Measurements from ENCODE around the gene HAO2.
"Not testable (repeated sequence)": the region's sequence is repeated elsewhere in the genome, so short reads cannot be mapped to it uniquely, and the experiment has no call there.

HAO2 gene

DNA sequence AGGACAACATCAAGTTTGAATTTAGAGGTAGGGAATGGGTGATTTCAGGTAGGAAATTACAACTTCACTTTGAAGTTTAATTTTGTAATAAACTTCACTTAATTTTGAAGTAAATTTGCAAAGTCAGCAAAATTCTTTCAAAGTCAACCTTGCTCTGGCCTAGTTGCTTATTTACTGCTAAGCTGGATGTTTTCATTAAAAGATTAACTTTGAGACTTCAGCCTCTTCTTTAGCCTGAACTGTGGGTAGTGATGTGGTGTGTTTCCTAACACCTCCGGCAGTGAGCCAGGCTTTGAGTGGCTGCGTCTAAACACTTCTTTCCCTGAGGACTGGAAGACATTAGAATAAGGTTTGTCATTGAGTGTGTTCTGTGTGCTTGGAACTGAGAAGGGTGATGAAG lies at the start of gene HAO2:
Gene HAO2, plus strand, starts transcription at position 232 of the 400 bp plus-strand sequence. CDS start 12,301 bp downstream, outside the sequence.
- DNase-seq (ENCODE audit: low spot score), result no peak

DNA sequence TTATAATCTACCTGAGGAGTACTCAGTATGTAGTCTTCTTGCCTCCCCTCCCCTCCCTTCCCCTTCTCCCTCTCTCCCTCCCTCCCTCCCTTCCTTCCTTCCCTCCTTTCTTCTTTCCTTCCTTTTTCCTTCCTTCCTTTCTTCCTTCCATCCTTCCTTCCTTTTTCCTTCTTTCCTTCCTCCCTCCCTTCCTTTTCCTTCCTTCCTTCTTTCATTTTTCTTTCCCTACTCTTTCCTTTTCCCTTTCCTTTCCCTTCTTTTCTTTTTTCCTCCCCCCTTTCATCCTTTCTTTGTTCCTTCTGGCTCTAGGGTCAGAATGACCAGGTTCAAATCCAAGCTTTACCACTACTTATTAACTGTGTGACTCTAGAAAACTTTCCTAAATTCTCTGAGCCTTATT lies 48.5 kb upstream of the HAO2 start:
- DNase-seq (ENCODE audit: low spot score), result no peak

DNA sequence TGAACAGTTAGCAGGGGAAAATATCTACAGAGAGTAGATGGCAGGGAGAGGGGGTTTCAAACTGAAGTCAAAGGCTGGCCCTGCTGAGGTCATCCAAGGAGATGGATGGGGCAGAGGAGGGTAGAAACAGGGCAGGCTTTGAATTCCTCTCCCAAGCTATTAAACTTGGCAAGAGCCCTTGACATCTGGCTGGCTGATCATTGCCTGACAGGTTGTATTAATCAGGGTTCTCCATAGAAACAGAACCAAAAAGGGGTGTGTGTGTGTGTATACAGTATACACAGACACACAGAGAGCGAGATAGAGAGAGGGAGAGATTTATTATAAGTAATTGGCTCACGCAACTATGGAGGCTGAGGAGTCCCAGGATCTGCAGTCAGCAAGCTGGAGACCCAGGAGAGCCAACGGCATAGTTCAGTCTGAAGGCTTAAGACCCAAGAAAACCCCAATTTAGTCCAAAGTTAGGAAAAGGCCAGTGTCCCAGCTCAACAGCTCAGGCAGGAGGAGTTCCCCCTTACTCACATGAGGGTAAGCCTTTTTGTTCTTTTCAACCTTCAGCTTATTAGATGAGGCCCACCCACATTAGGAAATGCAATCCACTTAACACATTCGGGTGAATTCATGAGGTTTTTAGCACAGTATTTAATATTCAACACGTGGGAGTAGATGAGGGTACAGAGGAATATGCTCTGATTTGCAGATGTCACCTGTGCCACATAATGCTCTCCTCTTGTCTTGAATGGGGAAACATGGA lies 46.7 kb upstream of the HAO2 start:
- no peak for DNase-seq (ENCODE audit: low spot score)

DNA sequence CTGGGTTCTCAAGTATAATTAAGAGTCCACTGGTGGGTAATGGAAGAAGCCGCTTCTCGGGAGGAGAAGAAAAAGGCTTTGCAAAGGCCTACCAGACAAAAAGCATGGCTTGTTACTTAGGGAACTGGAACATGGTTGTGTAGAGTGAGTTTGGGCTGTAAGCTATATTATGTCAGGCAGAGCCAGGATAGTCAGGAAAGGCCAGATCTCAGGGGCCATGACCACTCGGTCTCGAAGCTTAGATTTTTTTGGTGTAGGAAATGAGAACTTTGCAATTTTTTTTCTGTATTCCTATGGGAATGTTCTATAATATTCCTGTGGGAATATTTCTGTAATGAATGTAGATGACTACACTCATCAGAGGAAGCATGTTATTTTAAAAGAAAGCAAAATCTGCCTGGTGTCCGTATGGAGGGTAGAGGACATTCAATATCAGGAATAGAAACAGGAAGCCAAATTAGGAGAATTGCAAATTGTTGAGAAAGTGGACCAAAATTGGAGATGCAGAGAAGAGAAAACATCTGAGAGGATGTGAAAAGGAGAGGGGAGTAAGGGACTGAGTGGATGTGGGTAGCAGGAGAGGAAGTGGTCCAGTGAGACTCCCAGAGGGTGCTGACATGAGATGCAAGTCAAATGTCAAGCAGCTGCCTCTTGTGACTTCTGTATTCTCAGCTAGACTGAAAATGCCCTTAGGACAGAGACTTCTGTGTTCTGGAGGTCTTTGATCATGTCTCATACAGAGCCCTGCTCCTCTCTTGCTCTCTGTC lies 45.2 kb upstream of the HAO2 start:
- DNase-seq (ENCODE audit: low spot score), result no peak

DNA sequence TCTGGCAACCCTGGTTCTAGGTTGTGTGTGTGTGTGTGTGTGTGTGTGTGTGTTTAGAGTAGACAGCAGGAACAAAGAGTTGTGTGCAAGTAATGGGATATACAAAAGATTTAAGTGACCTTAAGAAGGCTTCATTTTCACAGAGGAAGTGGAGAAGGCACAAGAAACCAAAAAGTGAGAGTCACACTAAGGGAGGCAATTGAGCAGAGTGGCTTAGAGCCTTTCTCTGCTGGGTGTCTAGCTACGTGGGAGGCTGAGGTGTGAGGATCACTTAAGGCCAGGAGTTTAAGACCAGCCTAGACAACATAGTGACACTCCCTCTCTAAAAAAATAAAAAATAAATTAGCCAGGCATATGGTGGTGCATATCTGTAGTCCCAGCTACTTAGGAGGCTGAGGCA lies 44.4 kb upstream of the HAO2 start:
- no peak for DNase-seq (ENCODE audit: low spot score)

DNA sequence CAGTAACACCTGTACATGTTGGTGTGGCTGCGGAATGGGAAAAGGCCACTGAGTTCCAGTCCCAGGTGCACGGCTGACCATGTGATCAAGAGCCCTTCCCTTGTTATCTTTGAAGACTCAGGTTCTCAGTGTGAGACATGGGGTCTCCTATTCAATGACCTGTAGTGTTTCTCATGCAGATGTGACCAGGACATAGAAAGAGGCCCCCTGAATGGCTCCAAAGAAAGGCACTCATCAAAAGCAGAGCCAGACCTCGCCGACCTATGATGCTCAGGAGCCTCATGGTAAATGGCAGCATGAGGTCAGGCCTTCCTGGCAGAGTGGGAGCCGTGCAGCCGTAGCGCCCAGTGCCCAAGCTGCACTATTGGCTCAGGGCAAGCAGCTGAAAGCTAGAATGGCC lies 42.3 kb upstream of the HAO2 start:
- DNase-seq (ENCODE audit: low spot score), result no peak

DNA sequence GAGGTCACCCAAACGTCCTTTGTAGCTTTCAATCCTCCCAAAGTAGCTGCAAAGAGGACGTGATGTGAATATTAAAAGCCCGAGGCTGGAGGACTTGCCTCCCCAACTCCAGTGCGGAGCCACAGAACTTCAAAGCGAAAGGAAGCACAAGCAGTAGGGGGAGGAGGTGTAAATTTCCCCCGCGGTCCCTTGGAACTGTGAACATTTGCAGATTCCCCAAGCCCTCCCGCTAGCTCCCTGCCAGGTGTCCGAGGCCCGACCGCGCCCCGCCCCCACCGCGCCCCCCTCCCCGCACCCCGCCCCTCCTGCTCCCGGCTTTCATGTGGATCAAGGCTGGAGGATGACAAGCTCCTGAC lies 41.5 kb upstream of the HAO2 start:
- DNase-seq (ENCODE audit: low spot score), result no peak

DNA sequence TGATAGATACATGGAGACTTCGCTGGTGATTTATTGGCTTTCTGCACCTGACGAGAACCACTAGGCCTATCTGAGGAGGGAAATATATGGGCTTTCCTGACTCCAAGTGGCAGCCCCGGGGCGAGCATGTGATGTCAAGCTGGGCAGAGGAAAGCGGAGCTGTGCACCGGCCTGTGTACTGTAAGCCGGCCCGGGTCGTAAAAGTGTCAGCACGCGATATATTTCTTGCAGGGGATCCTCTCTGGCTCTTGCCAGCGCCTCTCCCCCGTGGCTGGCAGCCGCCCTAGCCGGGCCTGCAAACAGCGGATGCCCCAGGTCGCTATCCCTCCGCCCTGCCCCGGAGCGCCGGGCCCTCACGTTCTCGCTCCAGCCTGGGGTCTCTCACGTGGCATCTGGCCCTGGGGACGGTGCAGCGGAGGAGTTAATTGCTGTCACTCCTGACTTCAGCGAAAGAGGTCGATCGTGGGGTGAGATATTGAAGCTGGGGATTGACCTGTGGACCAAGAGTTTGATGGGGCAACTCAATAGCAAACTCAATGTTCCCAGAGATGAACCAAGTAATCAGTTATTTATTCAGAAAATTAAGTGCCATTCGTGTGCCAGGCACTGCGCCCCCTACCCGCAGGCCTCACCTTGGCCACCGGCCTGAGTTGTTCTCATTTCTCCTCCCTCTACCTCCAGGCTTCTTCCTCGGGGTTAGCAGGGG lies 41.0 kb upstream of the HAO2 start:
- peak; percentile 63 for DNase-seq (ENCODE audit: low spot score)

DNA sequence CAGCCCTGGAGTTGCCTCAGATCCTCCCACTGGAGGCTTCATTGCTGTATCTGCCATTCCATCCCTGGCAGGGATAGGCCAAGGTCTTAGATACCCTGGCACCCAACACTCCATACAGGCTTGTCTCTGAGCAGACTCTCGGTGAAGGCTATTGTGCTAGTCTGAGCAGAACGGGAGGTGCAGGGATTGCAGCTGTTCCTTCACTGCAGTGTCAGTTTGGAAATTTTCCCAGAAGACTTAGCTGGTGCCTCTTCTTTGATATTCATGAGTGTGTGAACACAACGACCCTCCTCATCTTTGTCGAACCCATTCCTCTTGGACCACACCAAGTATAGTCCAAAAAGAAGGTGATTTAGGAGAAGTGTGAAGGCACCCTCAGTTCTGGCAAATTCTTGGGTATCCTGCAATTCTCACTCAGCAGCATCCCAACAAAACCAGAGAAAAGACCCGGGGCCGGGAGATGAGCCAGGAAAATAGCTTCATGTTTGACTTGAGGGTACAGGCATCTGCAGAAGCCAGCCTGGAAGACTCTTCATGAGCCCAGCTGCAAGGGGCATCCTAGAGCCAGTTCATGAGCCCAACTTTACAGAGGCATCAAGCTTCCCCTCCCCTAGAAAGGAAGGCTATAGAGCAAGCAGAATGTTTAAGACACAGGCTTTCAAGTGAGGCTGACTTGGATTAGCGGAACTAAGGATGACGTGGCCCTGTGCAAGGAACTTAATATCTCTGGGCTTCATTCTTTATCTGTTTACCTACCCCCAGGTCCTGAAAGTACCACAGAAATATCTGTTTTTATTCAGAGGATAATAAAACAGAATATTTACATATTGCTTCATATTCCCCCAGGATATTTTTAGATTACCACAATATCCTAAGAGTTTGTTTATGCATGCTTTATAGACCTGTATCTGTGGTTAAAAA lies 38.8 kb upstream of the HAO2 start:
- DNase-seq (ENCODE audit: low spot score), result no peak

DNA sequence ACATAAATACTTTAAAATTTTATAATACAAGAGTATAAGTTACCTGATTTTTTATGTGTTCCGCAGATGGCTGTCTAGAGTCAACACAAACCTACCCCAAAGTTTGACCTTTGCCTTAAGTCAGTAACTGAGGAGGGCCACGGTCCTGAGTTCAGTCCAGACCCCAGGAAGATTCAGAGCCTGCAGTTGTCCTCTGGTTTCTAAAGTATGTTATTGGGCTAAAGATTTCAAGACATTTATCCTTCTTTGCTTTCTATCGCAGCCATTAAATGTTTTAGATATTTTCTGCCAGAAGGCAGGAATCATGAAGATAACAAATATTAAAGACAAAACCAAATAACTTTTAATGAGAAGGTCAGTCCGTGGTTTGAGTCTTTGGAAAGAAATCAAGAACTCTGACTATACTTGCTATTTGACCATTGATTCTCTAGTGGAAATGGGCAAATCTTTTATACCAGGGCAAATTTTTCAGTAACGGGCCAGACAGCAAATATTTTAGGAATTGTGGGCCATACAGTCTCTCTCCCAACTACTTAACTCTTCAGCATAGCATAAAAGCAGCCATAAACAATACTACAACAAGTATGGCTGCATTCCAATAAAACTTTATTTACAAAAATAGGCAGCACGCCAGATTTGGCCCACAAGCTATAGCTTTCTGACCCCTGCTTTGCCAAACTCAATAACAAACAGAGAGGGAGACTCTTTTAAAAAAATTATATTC lies 38.0 kb upstream of the HAO2 start:
- no peak for DNase-seq (ENCODE audit: low spot score)

DNA sequence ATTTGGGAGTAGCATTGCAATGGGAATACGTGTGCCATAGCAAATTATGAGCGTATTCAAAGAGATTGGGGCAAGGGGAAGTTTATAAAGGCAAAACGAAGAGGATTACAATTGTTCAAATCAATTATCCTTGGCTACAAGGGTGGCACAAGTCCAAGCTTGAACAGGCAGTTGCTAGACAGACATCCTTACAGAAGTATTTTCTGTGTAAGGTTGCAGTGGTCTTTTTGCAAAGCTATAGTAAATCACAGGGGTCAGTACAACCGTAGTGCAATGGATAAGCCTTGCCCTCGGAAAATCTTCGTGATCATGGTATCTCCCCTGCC lies 37.4 kb upstream of the HAO2 start:
- DNase-seq (ENCODE audit: low spot score), result no peak

DNA sequence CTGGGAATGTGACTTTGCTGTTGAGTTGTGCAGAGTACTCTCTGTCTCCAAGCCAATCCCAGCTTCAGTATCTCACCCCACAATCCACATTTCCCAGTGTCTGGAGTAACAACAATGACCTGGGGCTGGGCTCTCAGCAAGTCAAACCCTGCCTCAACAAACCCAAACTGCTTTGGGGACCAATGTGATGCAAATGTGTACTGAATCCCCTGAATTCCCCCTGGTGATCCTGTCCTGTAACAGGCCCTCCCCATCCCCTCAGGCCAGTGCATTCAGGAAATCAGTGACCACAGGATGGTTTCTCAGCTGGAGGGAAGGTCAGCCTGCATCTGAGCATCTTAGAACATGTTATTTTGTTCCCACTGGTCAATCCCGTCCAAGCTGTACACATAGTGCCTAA lies 36.7 kb upstream of the HAO2 start:
- DNase-seq (ENCODE audit: low spot score), result no peak

DNA sequence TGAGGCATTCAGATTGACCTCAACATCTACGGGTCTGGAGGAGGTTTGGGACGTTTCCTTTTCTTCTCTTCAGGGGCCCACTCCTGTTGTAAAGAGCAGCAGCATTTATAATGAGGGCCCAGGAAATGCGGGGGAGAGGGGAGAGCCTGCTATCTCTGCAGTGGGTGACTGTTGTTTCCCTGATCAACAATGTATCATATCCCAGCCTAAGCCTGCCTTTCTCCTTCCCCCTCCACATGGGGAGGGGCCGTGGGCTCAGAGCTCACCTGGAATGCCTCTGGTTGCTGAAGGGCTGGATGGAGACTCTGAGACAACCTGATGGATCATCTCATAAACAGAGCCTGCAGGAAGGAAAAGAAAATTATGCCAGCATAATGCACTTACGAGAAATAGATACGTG lies 36.0 kb upstream of the HAO2 start:
- no peak for DNase-seq (ENCODE audit: low spot score)

DNA sequence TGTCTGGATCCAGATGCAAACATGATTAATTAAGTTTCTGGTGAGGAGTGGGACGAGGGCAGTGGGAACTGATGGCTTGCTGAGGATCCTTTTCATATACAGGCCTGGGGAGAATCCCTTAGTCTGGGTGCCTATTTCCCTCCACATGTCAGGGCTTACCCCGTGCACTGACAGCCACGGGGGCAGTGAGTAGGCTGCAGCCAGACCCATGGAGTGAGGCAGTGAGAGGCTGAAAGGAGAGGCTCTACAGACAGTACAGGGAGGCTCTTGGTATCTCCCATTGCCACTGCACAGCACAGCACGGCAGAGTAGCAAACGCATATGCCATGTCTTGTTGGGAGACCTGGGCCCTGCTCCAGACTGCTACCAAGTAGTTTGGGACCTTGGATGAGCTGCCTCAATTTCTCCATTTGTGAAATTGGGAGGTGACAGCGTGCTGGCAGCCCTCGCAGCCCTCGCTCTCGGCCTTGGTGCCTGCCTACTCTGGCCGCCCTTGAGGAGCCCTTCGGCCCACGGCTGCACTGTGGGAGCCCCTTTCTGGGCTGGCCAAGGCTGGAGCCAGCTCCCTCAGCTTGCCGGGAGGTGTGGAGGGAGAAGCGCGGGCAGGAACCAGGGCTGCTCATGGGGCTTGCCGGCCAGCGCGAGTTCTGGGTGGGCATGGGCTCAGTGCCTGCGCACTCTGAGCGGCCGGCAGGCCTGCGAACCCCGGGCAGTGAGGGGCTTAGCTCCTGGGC lies 35.3 kb upstream of the HAO2 start:
- DNase-seq (ENCODE audit: low spot score), result no peak

DNA sequence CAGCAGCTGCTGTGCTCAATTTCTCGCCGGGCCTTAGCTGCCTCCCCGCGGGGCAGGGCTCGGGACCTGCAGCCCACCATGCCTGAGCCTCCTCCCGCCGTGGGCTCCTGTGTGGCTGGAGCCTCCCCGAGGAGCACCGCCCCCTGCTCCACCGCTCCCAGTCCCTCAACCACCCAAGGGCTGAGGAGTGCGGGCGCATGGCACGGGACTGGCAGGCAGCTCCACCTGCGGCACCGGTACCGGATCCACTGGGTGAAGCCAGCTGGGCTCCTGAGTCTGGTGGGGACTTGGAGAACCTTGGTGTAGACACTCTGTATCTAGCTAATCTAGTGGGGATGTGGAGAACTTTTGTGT lies 34.7 kb upstream of the HAO2 start:
- not testable (repeated sequence) for DNase-seq (ENCODE audit: low spot score)

DNA sequence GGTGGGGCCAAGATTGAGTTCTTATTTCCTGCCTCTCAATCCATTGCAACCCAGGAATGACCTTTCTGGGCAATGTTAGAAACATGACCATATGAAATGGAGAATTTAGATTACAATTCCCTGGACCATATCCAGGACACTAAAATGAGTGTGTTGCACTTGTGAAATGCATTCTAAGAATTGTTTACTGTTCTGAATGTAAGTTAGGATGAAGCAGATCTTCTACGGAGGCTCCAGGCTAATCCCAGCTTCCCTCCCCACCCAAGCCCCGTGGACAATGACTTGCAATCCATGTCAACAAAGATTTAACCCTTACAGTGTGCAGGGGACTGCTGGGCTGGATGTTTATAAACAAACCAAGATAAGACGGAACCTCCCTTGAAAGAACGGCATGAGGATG lies 31.7 kb upstream of the HAO2 start:
- DNase-seq (ENCODE audit: low spot score), result no peak

DNA sequence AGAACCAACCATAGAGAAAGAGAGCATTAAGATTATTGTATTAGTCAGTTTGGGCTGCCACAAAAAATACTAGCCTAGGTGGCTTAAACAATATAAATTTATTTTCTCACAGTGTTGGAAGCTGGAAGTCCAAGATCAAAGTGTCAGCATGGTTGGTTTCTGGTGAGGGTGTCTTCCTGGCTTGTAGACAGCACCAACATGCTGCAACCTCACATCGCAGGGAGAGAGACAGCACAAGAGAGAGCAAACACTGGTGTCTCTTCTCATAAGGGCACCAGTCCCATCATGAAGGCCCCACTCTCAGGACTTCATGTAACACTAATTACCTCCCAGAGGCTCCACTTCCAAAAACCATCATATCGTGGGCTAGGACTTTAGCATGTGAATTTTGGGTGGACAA lies 30.6 kb upstream of the HAO2 start:
- no peak for DNase-seq (ENCODE audit: low spot score)

DNA sequence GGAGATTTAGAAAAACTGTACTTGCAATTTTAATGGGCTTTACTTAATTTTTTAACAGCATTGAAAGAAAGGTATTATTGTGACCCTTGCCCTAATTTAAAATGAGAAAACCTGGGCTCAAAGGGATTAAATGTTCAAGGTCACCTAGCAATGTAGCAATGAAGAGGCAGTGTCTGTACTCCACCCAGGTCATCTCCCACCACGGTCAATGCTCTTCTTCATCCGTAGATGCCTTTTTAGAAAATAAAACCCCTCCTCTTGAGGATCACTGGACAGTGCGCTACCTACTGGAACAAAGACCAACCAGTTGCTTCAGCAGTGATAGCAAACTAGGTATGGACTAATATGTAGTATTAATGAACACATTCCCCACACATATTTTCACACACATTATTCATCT lies 29.8 kb upstream of the HAO2 start:
- DNase-seq (ENCODE audit: low spot score), result no peak

DNA sequence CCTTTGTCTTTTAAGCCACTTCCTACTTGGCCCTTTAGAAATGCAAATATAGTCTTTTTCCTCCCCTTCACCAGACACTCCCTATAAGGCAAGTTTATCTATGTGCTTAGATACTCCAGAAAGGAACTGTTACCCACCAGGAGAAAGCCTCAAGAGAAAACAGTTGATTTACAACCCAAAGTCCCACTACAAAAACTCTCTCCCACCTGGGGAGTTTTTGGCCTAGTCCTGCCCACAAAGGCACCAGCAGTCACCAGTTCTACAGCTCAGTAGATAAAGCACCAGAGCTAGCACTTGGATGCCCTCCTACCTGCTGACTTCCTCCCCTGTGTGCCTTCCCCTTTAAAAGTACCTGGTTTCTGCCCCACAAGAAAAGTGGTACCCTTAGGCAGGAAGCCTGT lies 27.7 kb upstream of the HAO2 start:
- no peak for DNase-seq (ENCODE audit: low spot score)

DNA sequence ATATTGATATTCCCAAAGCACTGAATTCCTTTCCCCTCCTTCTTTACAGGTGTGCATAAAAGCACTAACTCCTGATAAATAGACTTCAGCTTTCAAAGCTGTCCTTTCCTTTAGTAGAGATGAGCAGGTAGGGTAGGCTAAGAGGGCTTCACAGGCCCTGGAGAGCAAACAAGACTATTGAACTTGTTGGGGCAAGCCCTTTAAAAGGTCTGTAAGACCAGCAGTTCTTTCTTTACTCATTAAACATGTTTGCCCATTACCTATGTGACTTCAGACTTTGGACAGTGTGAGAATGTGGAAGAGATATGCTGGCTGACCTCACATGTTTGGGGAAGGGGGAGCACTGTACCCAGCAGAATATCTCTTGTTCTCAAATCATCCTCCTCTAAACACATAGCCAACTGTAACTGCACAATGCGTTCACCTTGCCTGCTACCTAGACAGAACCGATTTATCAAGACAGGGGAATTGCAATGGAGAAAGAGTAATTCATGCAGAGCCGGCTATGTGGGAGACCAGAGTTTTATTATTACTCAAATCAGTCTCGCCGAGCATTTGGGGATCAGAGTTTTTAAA lies 27.1 kb upstream of the HAO2 start:
- no peak for DNase-seq (ENCODE audit: low spot score)

DNA sequence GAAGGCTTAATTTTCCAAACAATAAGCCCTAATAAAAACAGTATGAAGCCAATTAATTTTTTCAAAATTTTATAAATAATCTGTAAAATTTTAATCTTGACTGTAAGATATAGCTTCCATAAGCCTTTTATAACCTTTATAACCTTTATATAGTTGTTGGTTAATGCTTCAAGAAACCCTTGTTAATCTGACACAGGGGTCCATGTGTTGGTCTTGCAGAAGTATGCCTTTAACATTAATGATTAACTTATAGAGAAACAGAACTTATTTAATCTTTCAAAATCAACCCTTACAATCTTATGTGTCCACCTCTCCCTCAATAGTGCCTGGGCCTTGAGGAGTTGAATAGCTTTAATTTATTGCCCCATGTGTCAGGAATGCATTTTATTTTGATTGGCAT lies 23.2 kb upstream of the HAO2 start:
- DNase-seq (ENCODE audit: low spot score), result no peak

Data from GM03348 (cell line).